T-helper 17 cell (primary cell): ENCODE data around the gene TMEM87B. TPM values are rescaled to one million over a fixed set of nuclear protein-coding genes. Genes with fewer than 3 reads are reported as not detected.
"Not testable (repeated sequence)": the region's sequence is repeated elsewhere in the genome, so short reads cannot be mapped to it uniquely, and the experiment has no call there.

Experiments
- ATAC-seq: fragments of 150-1000 bp; cut with Tn5 transposase; 2 replicates; pipeline ENCODE4 v1.10.0; 2021; ENCODE audit warnings: mild to moderate bottlenecking, moderate library complexity
- DNase-seq, 3 donors: peaks; one replicate each; pipeline versions ENCODE4 v3.0.0 to v3.0.0-alpha.2; 2020 to 2021
- H3K9me3 ChIP-seq: one replicate; pipeline ENCODE4 v1.7.0; 2013; ENCODE audit warnings: low read length, mild to moderate bottlenecking; ENCODE audit not compliant: control insufficient read depth, poor library complexity, severe bottlenecking
- H3K27ac Mint-ChIP-seq: one replicate; pipeline ENCODE4 v1.8.0; 2022; ENCODE audit warnings: mild to moderate bottlenecking, moderate library complexity, mixed read lengths
- H3K27me3 Mint-ChIP-seq: one replicate; pipeline ENCODE4 v1.8.0; 2022; ENCODE audit warnings: mixed read lengths
- H3K36me3 Mint-ChIP-seq: one replicate; pipeline ENCODE4 v1.8.0; 2022; ENCODE audit warnings: low read depth, mixed read lengths
- H3K4me1 Mint-ChIP-seq: one replicate; pipeline ENCODE4 v1.8.0; 2022; ENCODE audit warnings: mild to moderate bottlenecking, mixed read lengths
- H3K4me3 Mint-ChIP-seq: one replicate; pipeline ENCODE4 v1.8.0; 2022; ENCODE audit warnings: mild to moderate bottlenecking, moderate library complexity, mixed read lengths
- total RNA-seq, 4 donors: library from RNA in 2 of 4; stranded (reverse) in 2 of 4; gene quantifications; one replicate each; pipeline ENCODE4 v1.2.3 and lab custom pipeline; 2022 to 2026

The TMEM87B gene
- total RNA-seq, 2 donors from 2014 or later: 16.3 to 23.1 TPM

- Mint-ChIP-seq H3K4me3 (peak overlapping the region; percentile 25), H3K27me3 (no peaks in the 10 kb centered on the region), H3K36me3 (peaks cover 36% of the 10 kb centered on the region), H3K4me1 (peaks cover 22% of the 10 kb centered on the region), H3K27ac (peak overlapping the region; percentile 11)
- no peak for ATAC-seq
- DNase-seq: no peak
- no peaks in the 10 kb centered on the region for H3K9me3 ChIP-seq
These were observed 31.0 kb downstream of the TMEM87B start for GRCh38 chr2:112085916-112086669.

DNA sequence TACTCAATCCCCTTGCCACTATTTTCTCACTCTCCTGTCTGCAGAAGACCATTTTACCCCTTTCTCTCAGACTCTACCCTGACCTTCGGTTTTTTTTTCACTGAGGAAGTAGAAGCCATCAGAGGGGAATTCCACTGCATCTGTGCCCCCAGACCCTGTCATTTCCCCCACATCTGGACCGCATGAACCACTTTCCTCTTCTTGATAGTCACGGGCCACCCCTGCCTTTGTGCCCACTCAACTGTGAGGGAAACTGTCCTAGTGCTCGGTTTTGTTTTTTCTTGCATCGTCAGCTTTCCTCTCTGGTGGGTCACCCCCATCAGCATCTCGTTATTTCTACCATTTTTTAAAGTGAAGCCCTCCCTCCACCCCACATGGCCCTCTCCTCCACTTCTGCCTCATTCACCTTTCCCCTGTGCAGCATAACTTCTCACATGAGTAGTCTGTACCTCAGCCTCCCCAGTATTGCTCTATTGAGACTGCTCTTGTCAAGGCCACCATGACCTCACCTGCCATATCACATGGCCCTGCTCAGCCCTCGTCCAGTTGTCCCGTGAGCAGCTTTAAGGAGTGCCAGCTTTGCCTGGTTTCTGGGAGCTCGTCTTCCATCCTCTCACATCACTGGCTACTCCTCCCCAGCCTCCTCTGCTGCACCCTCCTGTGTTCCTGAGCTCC lies 32.4 kb downstream of the TMEM87B start:
- Mint-ChIP-seq H3K4me1 (peaks cover 28% of the 10 kb centered on the region), H3K4me3 (no peak overlapping the region), H3K36me3 (peaks cover 44% of the 10 kb centered on the region), H3K27me3 (no peaks in the 10 kb centered on the region), H3K27ac (no peak overlapping the region)
- DNase-seq (no peak), ATAC-seq (peak; percentile 41)
- H3K9me3 ChIP-seq: no peaks in the 10 kb centered on the region

- DNase-seq: no peak
- Mint-ChIP-seq H3K36me3 (peaks cover 39% of the 10 kb centered on the region), H3K27me3 (no peaks in the 10 kb centered on the region), H3K4me3 (no peak overlapping the region), H3K4me1 (peaks cover 24% of the 10 kb centered on the region), H3K27ac (peak overlapping the region; percentile 53)
- H3K9me3 ChIP-seq: no peaks in the 10 kb centered on the region
- ATAC-seq: no peak
These were observed 34.3 kb downstream of the TMEM87B start for GRCh38 chr2:112089375-112089774.

DNA sequence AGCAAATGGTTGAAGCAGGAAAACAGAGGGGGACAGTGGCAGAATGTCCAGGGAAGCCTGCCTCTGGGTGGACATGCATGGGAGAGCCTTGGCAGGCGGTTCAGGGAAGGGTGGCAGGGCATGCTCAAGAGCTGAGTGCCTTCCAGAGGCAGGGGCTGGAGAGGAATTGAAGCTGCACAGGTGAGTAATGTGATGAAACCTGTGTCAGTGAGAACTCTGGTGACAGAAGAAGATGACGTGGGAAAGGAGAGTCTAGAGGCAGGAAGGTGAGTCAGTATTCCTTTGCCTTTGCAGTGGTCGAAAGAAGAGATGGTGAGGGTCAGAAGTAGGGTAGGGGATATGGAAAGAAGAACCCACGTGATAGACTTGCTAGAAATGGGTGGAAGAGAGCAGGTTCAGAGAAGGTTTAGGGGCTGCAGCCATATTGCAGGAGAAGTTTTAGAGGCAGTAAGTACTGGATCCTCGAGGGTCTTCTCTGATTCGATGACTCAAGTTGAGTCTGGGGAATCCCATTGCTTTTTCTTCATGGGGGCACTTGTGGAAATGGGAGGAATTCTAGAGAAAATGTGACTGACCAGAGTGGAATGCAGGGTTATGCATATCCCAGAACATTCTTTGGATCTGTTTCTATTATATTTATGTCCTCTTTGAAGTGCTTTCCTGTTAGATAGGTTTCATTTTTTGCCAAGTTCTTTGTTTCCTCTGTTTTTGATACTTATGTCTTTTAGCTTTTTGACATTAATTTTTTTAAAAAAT lies 37.4 kb downstream of the TMEM87B start:
- DNase-seq: no peak
- Mint-ChIP-seq H3K4me1 (peaks cover 13% of the 10 kb centered on the region), H3K36me3 (peaks cover 19% of the 10 kb centered on the region), H3K27me3 (no peaks in the 10 kb centered on the region), H3K27ac (peak overlapping the region; percentile 54), H3K4me3 (no peak overlapping the region)
- no peaks in the 10 kb centered on the region for H3K9me3 ChIP-seq
- ATAC-seq: no peak

- Mint-ChIP-seq H3K27me3 (no peaks in the 10 kb centered on the region), H3K27ac (no peak overlapping the region), H3K4me1 (peaks cover 13% of the 10 kb centered on the region), H3K4me3 (no peak overlapping the region), H3K36me3 (peaks cover 17% of the 10 kb centered on the region)
- DNase-seq (no peak), ATAC-seq (no peak)
- no peaks in the 10 kb centered on the region for H3K9me3 ChIP-seq
These were observed 38.1 kb downstream of the TMEM87B start for GRCh38 chr2:112093216-112093615.

DNA sequence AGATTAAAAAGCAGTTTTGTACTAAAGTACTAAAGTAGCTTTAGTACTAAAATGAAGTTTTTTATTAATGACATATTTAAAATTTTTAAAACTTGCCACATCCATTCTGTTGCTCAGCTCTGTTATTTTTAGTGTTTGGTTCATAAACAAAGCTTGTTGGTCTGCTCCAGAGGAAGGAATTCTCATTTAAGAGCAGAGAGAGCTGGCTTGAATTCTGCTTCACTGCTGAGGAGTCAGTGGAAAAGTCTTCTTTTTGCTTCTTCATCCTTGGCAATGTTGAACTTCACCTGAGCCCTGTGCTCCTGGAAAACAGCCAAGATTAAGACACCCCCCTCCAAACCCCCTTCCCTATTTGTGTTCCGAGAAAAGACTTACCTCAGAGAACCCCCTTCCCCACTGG lies 40.6 kb downstream of the TMEM87B start:
- Mint-ChIP-seq H3K4me3 (no peak overlapping the region), H3K27me3 (no peaks in the 10 kb centered on the region), H3K27ac (no peak overlapping the region), H3K36me3 (peaks cover 18% of the 10 kb centered on the region), H3K4me1 (peaks cover 14% of the 10 kb centered on the region)
- H3K9me3 ChIP-seq: no peaks in the 10 kb centered on the region
- DNase-seq (no peak), ATAC-seq (no peak)

DNA sequence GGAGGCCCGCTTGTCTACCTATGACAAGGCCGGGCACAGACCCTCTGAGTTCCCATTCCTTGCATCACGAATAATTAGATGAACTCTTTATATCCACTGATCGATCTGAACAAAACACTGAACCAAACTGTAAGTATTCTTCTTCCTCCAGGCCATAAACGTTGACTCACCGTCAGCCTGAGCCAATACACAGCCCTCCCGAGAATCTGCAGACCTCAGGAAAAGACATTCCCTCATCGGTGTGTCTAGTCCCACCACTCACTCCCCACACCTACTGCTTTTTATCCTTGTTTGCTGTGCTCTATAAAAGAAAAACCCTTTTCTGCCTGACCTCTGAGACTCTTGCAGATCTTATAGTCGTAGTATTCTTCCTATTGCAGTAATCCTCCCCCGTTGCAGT lies 41.0 kb downstream of the TMEM87B start:
- ATAC-seq (no peak), DNase-seq (no peak)
- H3K9me3 ChIP-seq: no peaks in the 10 kb centered on the region
- Mint-ChIP-seq H3K27ac (no peak overlapping the region), H3K4me1 (peaks cover 14% of the 10 kb centered on the region), H3K27me3 (no peaks in the 10 kb centered on the region), H3K4me3 (no peak overlapping the region), H3K36me3 (peaks cover 17% of the 10 kb centered on the region)

GRCh38 chr2:112108178-112108832 lies 53.2 kb downstream of the TMEM87B start:
- ATAC-seq: no peak

DNA sequence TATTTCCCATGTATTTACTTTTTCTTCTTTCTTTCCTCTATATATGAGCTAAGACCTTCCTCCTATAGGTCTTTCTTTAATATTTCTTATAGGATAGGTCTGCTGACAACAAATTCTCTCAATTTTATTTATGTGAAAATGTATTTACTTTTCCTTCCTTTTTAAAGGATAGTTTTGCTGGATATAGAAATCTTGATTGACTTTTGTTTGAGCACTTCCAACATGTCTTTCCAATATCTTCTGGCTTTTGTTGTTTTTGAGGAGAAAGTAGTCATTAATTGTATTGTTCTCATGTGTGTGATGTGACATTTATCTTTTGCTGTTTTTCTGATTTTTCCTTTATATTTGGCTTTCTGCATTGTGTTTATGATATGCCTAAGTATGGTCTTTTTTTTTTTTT lies 54.2 kb downstream of the TMEM87B start:
- DNase-seq: no peak
- H3K9me3 ChIP-seq: no peaks in the 10 kb centered on the region
- Mint-ChIP-seq H3K36me3 (peaks cover 15% of the 10 kb centered on the region), H3K27ac (no peak overlapping the region), H3K4me3 (no peak overlapping the region), H3K4me1 (peaks cover 2% of the 10 kb centered on the region), H3K27me3 (no peaks in the 10 kb centered on the region)
- no peak for ATAC-seq

More at GRCh38 chr2:112108178-112108832, 53.2 kb downstream of the TMEM87B start:
- peaks cover 2% of the 10 kb centered on the region for H3K4me1 Mint-ChIP-seq
- no peak for DNase-seq
- no peaks in the 10 kb centered on the region for H3K9me3 ChIP-seq
- peaks cover 17% of the 10 kb centered on the region for H3K36me3 Mint-ChIP-seq
- H3K4me3 Mint-ChIP-seq: no peak overlapping the region
- H3K27ac Mint-ChIP-seq: no peak overlapping the region
- no peaks in the 10 kb centered on the region for H3K27me3 Mint-ChIP-seq

- no peaks in the 10 kb centered on the region for H3K9me3 ChIP-seq
- no peak overlapping the region for H3K27ac Mint-ChIP-seq
- peaks cover 2% of the 10 kb centered on the region for H3K4me1 Mint-ChIP-seq
- ATAC-seq (no peak), DNase-seq (no peak)
- peaks cover 15% of the 10 kb centered on the region for H3K36me3 Mint-ChIP-seq
- H3K4me3 Mint-ChIP-seq: no peak overlapping the region
- H3K27me3 Mint-ChIP-seq: no peaks in the 10 kb centered on the region
These were observed 55.9 kb downstream of the TMEM87B start for GRCh38 chr2:112110966-112111365.

DNA sequence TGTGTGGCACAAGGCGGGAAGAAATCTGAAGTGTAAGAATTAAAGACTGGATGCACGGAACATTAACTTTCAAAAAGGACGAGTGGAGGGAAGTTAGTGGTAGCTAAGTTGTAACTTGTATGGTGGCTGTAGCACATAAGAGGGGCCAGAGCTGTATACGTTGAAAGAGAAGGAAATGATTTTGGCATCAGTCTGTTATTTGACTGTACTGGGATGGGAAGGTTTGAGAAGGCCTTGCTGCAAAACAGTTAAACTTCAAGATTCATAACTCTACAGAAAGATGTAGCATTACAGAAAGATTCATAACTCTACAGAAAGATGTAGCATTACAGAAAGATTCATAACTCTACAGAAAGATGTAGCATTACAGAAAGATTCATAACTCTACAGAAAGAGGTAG lies 58.3 kb downstream of the TMEM87B start:
- not testable (repeated sequence) for H3K27me3 Mint-ChIP-seq, DNase-seq, H3K27ac Mint-ChIP-seq, H3K4me3 Mint-ChIP-seq, ATAC-seq, H3K4me1 Mint-ChIP-seq, H3K9me3 ChIP-seq
- peaks cover 13% of the 10 kb centered on the region for H3K36me3 Mint-ChIP-seq

GRCh38 chr2:112118148-112118547 lies 63.1 kb downstream of the TMEM87B start:
- H3K27ac Mint-ChIP-seq: no peak overlapping the region

More at GRCh38 chr2:112118148-112118547, 63.1 kb downstream of the TMEM87B start:
- peaks cover under 1% of the 10 kb centered on the region for H3K4me1 Mint-ChIP-seq
- H3K27me3 Mint-ChIP-seq: no peaks in the 10 kb centered on the region
- no peak for ATAC-seq
- H3K36me3 Mint-ChIP-seq: peaks cover 4% of the 10 kb centered on the region
- H3K4me3 Mint-ChIP-seq: no peak overlapping the region
- H3K9me3 ChIP-seq: no peaks in the 10 kb centered on the region
- DNase-seq: no peak
